ENCODE measurements around the gene TRIM2.

TRIM2 gene

GRCh38 chr4:153204728-153205648, 745 bp downstream of the TRIM2 start:
- peak overlapping the region; percentile 28 for H3K4me3 ChIP-seq (ENCODE audit: control insufficient read depth, low read depth, low read length)
- TF ChIP-seq, protein P1, sequence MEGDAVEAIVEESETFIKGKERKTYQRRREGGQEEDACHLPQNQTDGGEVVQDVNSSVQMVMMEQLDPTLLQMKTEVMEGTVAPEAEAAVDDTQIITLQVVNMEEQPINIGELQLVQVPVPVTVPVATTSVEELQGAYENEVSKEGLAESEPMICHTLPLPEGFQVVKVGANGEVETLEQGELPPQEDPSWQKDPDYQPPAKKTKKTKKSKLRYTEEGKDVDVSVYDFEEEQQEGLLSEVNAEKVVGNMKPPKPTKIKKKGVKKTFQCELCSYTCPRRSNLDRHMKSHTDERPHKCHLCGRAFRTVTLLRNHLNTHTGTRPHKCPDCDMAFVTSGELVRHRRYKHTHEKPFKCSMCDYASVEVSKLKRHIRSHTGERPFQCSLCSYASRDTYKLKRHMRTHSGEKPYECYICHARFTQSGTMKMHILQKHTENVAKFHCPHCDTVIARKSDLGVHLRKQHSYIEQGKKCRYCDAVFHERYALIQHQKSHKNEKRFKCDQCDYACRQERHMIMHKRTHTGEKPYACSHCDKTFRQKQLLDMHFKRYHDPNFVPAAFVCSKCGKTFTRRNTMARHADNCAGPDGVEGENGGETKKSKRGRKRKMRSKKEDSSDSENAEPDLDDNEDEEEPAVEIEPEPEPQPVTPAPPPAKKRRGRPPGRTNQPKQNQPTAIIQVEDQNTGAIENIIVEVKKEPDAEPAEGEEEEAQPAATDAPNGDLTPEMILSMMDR (conservative IDR thresholded peaks at IDR 0.05; ENCODE audit: control insufficient read depth, insufficient read depth, low read depth, low read length) = no peak
- peak; percentile 24 for DNase-seq (ENCODE audit: low read depth)

GRCh38 chr4:153205757-153206156, 1.5 kb downstream of the TRIM2 start:
- TF ChIP-seq, protein P1 (conservative IDR thresholded peaks at IDR 0.05; ENCODE audit: control insufficient read depth, insufficient read depth, low read depth, low read length) = no peak
- no peak overlapping the region for H3K4me3 ChIP-seq (ENCODE audit: control insufficient read depth, low read depth, low read length)
- peak; percentile 25 for DNase-seq (ENCODE audit: low read depth)

DNA sequence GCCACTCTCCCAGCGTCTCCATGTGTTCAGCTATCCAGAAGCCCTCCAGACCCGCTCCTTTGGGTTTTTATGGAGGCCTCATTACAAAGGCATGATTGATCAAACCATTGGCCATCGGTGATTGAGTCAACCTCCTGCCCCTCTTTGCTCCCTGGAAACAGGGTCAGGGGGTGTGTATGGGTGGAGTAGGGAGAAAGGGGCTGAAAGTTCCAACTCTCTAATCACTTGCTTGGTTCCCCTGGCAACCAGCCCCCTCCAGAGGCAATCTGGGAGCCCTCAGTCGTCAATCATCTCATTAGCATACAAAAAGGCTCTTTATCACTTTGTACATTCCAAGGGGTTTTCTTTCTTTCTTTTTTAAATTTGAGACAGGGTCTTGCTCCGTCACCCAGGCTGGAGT, 2.3 kb downstream of the TRIM2 start:
- TF ChIP-seq, protein P1 (conservative IDR thresholded peaks at IDR 0.05; ENCODE audit: control insufficient read depth, insufficient read depth, low read depth, low read length) = no peak
- no peak for DNase-seq (ENCODE audit: low read depth)
- H3K4me3 ChIP-seq (ENCODE audit: control insufficient read depth, low read depth, low read length) = no peak overlapping the region

DNA sequence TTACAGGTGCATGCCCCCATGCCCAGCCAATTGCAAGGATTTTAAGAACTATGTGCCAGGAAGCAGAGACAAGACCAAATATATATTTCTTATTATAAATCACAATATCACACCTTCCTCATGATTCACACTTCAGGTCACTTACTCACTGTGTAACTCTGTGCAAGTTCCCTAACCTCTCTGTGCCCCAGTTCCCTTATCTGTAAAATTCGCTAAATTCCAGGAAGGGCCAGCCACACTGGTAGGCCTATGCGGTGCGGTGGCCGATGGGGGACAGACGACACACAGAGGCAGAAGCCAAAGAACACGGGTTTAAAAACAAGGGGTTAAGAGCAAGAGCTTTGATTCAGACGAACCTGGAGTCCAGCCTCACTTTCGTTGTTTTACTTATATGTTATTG, 2.8 kb downstream of the TRIM2 start:
- no peak overlapping the region for H3K4me3 ChIP-seq (ENCODE audit: control insufficient read depth, low read depth, low read length)
- DNase-seq (ENCODE audit: low read depth) = no peak
- TF ChIP-seq, protein P1 (conservative IDR thresholded peaks at IDR 0.05; ENCODE audit: control insufficient read depth, insufficient read depth, low read depth, low read length) = no peak

- DNase-seq (ENCODE audit: low read depth) = peak; percentile 31
- TF ChIP-seq, protein P1 (conservative IDR thresholded peaks at IDR 0.05; ENCODE audit: control insufficient read depth, insufficient read depth, low read depth, low read length) = peak; percentile 46
- no peak overlapping the region for H3K4me3 ChIP-seq (ENCODE audit: control insufficient read depth, low read depth, low read length)
Measured at GRCh38 chr4:153207567-153207966, 3.3 kb downstream of the TRIM2 start.

DNA sequence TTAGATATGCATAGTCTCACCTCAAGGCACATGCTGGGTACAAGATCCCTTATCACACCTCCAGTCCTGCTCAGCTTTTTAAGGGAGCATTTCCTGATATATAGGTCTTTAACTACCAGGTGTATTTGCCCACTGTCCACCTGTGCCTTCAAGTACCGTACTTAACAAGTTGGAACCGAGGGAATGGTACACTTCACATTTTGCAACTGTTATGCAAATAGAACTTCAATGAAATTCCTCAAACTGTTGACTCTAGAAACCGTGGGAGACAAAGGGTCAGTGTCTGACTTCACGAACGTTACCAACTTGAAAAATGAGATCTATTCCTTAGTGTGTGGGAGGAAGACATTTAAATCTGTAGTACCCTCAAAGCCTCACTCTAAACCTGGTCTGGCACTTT, 5.2 kb downstream of the TRIM2 start:
- DNase-seq (ENCODE audit: low read depth) = no peak
- H3K4me3 ChIP-seq (ENCODE audit: control insufficient read depth, low read depth, low read length) = no peak overlapping the region
- TF ChIP-seq, protein P1 (conservative IDR thresholded peaks at IDR 0.05; ENCODE audit: control insufficient read depth, insufficient read depth, low read depth, low read length) = no peak
